HFF-Myc (cell line): Measurements from ENCODE around the gene WIPF2.

ENCODE experiments used
- DNase-seq: peaks from one replicate; pipeline ENCODE4 v3.0.0-alpha.2; 2011; ENCODE audit warnings: low read depth; ENCODE audit errors: extremely low read depth
- H3K4me3 ChIP-seq: replicated peaks from 2 replicates; pipeline ENCODE4 v1.5.1; 2011; ENCODE audit warnings: low read depth, mild to moderate bottlenecking, control low read depth, low read length
- CTCF ChIP-seq: IDR thresholded peaks from 2 replicates; pipeline ENCODE4 v1.5.1; 2012; ENCODE audit warnings: mild to moderate bottlenecking, low read depth, low read length, control low read depth; ENCODE audit errors: missing control alignments

WIPF2 gene

GRCh38 chr17:40241252-40241834 is 22.2 kb downstream of the WIPF2 start:
- DNase-seq: no peak
- no peak for TF ChIP-seq CTCF
- H3K4me3 ChIP-seq: no peak overlapping the region

- TF ChIP-seq CTCF: no peak
- no peak overlapping the region for H3K4me3 ChIP-seq
Observed at GRCh38 chr17:40242774-40243173, 23.7 kb downstream of the WIPF2 start.

GRCh38 chr17:40243761-40244160 is 24.7 kb downstream of the WIPF2 start:
- H3K4me3 ChIP-seq: no peak overlapping the region
- no peak for TF ChIP-seq CTCF
- DNase-seq: no peak

More at GRCh38 chr17:40242774-40243173, 23.7 kb downstream of the WIPF2 start:
- no peak for DNase-seq

GRCh38 chr17:40244255-40244654 is 25.2 kb downstream of the WIPF2 start:
- H3K4me3 ChIP-seq: no peak overlapping the region
- no peak for TF ChIP-seq CTCF
- no peak for DNase-seq

- TF ChIP-seq CTCF: no peak
- no peak overlapping the region for H3K4me3 ChIP-seq
- no peak for DNase-seq
Observed at GRCh38 chr17:40247926-40248495, 28.9 kb downstream of the WIPF2 start.

GRCh38 chr17:40248507-40248906 is 29.4 kb downstream of the WIPF2 start:
- H3K4me3 ChIP-seq: no peak overlapping the region
- DNase-seq: no peak
- no peak for TF ChIP-seq CTCF

- H3K4me3 ChIP-seq: no peak overlapping the region
- peak; percentile 80 for DNase-seq
- no peak for TF ChIP-seq CTCF
Observed at GRCh38 chr17:40251576-40251975, 32.5 kb downstream of the WIPF2 start.
